Endometrial microvascular endothelial cells (primary cell): ENCODE results near the gene IL36RN. TPM values are rescaled to one million over a fixed set of nuclear protein-coding genes. Genes with fewer than 3 reads are reported as not detected.

Experiments used
- in situ Hi-C: cut with HindIII; loops from 2 replicates; pipeline ENCODE4 v1.10.0; 2017; ENCODE audit warnings: low sequenced_read_pairs, low pct_unique_long_range_greater_than_20kb; ENCODE audit errors: inconsistent ontology term
- total RNA-seq: library from RNA; depleted of rRNA; stranded (reverse); fragments of >200 nt; gene quantifications from one replicate; pipeline ENCODE4 v1.2.3, GENCODE V29; 2015; ENCODE audit errors: inconsistent ontology term

IL36RN gene
- total RNA-seq, 1 donor from 2014 or later = not detected

DNA sequence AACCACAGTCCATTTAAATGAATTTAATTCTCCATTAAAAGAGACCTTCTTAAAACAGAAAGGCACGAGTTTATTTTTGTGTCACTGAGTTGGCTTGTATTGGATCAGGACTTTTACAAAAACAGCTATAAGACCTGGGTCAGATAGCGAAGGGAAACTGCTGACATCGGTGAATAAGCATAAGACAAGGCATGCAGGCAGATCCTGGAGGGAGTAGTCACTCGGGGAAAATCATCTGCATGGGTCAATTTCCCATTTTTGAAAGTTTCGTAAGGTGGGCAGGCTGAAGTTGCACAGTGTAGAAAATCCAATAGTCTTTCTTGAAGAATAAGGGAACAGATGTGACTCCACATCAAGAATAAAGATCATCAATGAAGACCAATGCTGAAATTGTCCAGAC lies 19.3 kb upstream of the IL36RN start:
- in situ Hi-C loops = no loop called here

DNA sequence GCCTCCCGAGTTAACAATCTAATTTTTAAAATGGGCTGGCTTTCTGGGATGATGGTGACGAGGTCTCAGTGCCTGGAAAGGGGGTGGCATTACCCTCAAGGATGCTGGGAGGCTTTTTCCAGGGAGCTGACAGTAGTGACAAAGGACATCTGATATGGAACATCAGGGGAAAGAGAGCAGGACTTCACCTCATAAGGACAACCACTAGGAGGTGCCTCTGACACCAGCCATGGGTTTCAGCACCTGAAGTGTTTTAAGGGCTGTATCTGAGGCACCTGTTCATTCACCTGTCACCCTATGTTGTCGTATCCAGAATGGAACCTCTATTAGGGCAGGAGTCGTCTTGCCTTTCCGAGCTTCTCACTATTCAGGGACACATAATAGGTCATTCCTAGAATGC lies 17.1 kb upstream of the IL36RN start:
- in situ Hi-C loops = no loop called here

DNA sequence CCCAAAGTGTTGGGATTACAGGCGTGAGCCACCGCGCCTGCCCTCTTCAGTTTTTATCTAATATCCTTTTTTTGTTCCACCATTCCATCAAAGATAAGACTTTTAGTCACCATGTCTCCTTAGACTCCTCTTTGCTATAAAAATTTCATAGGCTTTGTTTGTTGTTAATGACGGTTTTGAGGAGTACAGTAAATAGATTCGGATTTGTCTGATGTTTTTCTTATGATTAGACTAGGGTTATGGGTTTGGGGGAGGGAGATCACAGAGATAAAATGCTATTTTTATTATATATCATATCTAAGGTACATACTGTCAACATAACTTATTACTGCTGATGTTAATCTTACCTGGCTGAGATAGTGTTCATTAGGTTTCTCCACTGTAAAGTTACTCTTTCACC lies 12.5 kb upstream of the IL36RN start:
- in situ Hi-C loops = no loop called here

DNA sequence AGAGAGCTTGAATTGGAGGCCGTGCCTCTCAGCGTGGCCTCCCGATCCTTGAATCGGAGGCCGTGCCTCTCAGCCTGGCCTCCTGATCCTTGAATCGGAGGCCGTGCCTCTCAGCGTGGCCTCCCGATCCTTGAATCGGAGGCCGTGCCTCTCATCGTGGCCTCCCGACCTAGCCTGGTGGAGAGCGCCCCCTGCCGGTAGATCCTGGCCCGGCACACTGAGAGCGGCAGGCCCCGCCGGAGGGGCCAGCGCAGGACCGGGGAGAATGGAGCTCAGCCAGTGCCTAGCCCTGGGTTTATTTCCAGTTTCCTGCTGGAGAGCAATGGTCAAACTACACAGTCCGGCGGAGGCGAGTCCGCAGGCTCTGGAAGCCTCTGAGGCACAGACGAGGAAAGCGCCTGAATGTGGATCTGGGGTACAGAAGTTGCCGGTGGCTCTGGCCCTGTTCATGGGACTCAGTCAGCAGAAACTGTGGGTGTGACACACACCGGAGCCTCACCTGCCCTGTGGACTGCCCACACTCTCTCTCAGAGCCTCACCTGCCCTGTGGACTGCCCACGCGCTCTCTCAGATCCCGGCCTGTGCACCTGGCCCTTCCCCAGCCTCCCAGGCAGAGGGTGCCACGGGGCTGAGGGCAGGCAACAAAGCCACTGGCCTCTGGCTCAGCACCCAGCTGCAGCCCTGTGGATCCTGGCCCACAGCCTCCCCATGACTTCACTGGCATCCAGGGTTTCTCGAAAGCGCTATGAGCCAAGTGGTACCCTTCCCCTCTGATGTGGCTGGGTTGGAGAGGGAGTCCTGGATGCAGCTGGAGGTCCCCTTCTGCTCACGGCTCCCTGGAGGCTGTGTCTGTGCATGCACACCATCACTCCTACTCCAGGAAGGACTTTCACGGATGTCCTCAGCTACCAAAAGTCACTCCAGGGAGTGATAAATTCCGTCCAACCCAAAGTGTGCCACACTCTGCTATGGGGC lies 7.8 kb upstream of the IL36RN start:
- in situ Hi-C loops = no loop called here

- in situ Hi-C loops = no loop called here
Observed at GRCh38 chr2:113052396-113052917, 6.5 kb upstream of the IL36RN start, which contains the start of gene IL36B. TSS of gene IL36B (minus strand) at chr2:113052867.

DNA sequence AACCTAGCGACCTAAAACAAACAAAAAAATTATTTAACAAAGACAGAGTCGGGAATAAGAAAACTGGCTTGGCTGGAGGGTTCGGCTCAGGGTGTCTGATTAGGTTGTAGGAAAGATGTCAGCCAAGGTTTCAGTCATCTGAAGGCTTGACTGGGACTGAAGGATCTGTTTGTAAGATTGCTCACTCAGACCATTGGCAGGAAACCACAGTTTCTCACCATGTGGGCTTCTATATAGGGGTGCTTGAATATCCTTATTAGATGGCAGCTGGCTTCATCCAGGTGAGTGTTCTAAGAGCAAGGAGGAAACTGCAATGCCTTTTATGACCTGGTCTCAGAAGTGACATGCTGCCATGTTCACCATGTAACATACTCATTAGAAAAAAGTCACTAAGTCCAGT lies 5.3 kb upstream of the IL36RN start:
- in situ Hi-C loops = no loop called here

DNA sequence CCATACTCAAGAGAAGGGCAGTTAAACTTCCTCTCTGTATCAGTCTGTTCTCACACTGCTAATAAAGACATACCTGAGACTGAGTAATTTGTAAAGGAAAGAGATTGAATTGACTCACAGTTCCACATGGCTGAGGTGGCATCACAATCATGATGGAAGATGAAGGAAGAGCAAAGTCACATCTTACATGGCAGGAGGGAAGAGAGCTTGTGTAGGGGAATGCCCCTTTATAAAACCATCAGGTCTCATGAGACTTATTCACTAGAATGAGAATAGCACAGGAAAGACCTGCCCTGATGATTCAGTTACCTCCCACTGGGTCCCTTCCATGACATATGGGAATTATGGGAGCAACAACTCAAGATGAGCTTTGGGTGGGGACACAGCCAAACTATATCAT lies 4.9 kb upstream of the IL36RN start:
- in situ Hi-C loops = no loop called here

DNA sequence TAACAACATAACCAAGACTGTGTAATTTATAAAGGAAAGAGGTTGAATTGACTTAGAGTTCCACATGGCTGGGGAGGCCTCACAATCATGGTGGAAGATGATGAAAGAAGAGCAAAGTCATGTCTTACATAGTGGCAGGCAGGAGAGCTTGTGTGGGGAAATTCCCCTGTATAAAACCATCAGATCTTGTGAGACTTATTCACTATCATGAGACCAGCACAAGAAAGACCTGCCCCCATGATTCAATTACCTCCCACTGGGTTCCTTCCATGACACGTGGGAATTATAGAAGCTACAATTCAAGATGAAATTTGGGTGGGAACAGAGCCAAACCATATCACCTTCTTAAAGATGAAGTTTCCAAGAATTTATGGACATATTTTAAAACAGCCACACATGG lies 2.5 kb upstream of the IL36RN start:
- in situ Hi-C loops = no loop called here

DNA sequence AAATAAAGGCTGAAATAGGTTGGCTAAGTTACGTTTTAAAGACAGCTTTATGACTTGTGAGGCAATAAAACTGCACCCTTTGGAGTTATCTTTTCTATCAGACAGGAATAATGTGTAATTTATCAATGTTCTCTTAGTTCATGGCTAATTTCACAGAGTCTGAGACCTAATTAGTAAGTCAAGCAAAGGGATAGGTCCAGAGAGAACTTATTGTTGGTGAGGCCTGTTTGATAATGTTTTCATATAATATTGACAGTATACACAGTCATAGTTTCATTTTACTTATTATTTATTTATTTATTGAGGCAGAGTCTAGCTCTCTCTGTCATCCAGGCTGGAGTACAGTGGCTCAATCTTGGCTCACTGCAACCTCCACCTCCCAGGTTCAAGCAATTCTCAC lies 1.9 kb upstream of the IL36RN start:
- in situ Hi-C loops = no loop called here

DNA sequence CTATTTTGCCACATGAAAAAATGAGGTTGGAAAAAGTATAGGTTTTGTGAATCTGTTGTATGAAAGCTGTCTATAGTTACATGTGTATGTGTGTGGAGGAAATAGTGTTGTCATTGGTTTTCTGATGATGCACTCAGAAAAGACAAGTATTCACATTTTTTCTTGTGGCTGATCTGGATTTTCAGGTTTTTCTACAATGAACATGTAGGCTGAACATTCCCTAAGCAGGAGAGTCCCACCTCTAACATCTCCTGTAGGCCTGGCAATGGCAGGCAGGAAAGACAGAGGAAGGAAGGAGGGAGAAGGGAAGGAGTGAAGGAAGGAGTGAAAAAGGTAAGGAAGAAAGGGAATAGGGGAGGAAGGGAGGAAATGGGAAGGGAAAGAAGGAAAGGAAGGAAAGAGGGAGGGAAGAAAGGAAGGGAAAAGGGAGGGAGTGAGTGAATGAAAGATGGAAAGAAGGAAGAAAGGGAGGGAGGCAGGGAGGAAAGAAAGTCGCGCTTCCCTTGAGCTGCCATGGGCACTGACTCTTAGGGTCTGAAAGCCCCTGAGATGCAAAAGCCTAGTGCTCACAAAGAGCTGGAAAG lies 495 bp upstream of the IL36RN start:
- in situ Hi-C loops = no loop called here

- in situ Hi-C loops = no loop called here
Observed at GRCh38 chr2:113060396-113060795, 1.4 kb downstream of the IL36RN start.

DNA sequence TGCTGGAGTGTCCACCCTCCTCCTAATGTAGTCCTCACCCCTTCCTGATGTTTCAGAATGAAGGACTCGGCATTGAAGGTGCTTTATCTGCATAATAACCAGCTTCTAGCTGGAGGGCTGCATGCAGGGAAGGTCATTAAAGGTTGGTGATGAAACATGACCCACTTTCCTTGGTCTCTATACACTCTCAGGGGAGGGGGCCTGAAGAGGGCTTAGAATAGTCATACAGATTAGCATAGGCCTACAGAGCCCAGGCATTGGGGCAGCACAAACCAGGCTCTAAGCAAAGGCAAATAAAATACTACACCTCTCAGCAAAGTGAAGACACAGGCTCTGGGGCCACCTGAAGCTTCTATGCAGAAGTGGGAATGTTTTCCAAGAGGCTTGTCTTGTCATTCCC lies 1.8 kb downstream of the IL36RN start:
- in situ Hi-C loops = no loop called here

- in situ Hi-C loops = no loop called here
Observed at GRCh38 chr2:113061241-113061640, 2.2 kb downstream of the IL36RN start.

DNA sequence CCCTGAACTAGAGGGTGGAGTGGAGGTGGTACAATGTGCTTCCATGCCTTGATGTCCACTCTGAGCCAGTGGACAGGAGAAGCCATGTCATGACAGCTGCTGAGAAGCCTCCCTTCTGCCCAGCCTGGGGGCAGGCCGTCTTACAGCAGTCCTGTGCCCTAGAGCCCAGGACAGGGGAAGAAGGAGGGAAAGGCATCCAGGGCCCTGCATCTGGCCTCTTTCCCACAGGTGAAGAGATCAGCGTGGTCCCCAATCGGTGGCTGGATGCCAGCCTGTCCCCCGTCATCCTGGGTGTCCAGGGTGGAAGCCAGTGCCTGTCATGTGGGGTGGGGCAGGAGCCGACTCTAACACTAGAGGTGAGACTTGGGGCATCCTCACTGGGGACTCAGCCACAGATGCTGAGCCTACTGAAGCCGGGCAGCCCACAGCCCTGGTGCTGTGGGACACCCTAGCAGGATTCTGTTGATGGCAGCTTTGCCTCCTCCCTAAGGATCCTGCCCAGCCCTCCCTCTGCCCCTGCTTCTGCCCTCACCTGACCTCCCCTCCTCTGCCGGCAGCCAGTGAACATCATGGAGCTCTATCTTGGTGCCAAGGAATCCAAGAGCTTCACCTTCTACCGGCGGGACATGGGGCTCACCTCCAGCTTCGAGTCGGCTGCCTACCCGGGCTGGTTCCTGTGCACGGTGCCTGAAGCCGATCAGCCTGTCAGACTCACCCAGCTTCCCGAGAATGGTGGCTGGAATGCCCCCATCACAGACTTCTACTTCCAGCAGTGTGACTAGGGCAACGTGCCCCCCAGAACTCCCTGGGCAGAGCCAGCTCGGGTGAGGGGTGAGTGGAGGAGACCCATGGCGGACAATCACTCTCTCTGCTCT lies 3.1 kb downstream of the IL36RN start:
- in situ Hi-C loops = no loop called here

DNA sequence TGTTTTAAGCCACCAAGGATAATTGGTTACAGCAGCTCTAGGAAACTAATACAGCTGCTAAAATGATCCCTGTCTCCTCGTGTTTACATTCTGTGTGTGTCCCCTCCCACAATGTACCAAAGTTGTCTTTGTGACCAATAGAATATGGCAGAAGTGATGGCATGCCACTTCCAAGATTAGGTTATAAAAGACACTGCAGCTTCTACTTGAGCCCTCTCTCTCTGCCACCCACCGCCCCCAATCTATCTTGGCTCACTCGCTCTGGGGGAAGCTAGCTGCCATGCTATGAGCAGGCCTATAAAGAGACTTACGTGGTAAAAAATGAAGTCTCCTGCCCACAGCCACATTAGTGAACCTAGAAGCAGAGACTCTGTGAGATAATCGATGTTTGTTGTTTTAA lies 5.3 kb downstream of the IL36RN start:
- in situ Hi-C loops = no loop called here

- in situ Hi-C loops = no loop called here
Observed at GRCh38 chr2:113064898-113065297, 5.9 kb downstream of the IL36RN start.

DNA sequence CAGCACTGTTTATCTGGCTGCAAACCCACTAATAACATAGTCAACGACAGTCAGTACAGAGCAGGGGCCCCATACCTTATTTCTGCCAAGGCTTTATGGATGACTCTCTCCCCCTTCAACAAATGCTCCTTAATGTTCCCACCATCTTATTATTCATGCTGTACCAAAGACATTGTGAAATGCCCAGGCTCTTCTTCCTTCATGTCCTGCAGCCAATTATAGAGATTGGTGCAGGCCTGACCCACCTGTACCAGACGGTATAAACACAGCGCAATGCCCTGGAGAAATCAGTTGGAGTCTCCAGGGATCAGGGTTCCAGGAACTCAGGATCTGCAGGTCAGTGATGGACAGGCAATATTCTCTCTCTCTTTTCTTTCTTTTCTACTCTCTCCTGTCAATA lies 8.7 kb downstream of the IL36RN start, which contains the start of gene IL1F10:
TSS of gene IL1F10 (plus strand) at position 290 of the 400 bp plus-strand sequence. CDS start 4,769 bp downstream, outside the sequence.
- in situ Hi-C loops = no loop called here

DNA sequence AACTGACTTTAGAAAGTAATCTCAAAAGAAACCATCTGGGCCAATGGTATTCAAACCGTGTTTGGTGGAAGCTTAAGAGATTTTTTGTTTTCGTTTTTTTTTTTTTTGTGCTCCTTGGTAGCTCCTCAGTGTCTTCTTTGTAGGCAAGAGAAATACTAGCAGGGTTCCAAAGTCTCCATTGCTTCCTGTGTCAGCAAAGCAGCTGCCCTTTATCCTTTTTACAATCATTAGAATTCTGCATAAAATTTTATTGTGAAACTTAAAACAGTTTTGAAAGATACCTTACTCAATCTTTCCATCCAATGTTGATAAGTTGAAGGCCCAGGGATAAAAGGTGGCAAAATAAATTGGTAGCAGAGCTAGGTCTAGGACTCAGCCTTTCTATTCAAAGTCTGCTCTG lies 9.3 kb downstream of the IL36RN start:
- in situ Hi-C loops = no loop called here
